ENCODE data around the gene PRPH. TPM values are rescaled to one million over a fixed set of nuclear protein-coding genes. Genes with fewer than 3 reads are reported as not detected.

PRPH gene
- total and polyA plus RNA-seq, 2 donors from 2014 or later, result 0.71 to 2.7 TPM

DNA sequence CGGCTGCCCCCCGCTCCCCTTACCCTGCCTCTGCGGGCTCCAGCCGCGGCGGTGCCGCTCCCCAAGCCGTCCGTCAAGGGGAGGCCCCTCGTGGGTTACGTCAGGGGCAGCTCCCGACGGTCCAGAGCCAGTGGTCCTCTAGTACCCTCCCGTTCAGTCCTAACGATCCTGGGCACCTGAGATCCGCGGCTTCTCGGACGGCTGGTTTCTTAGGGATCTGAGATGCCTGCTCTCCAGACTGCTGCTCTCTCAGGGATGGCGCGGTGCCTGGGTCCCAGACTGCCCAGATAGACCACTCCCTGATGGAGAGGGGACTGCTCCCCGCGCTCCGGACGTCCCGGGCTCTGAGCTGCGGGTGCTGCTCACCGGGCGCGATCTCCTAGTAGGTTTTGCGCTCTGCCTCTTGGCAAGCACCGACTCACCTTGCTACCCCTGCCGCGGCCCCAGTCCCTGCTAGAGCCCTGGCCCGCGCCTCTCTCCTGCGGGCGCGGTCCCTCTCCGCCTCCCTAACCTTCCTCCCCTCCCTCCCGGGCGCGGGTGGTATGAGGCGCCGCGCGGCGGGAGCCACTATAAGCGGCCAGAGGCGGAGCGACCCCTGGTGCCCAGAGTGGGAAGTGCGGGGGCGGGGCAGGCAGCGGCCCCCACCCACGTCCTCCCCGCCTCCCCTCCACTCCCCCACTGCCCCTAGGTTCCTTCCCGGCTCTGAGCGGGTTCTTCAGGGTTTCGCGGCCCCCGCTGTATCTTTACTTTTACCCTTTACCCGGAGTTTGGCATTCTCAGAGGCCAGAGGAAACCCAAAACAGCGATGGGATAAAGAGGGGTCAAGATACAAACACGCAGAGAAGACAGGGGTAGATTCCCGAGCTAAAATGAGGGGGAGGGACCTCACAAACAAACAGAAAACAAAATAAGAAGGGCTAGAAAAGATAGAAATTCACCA, 42.0 kb downstream of the PRPH start, which contains the start of gene C1QL4:
C1QL4 (minus strand) TSS at position 544 of the 940 bp plus-strand sequence. CDS start 711 bp downstream, outside the sequence.
- FAIRE-seq (no peak), DNase-seq (peak; percentile 88 to 94 (median 90))
- Histone ChIP-seq H3K4me3 (ENCODE audit: low read length in 3 of 3) (peak within 1 kb of the TSS in 1 of 3 donors; percentile 25), H3K27me3 (ENCODE audit: control insufficient read depth, insufficient read depth, low read length) (peaks cover 24% of the 10 kb centered on the region), H3K36me3 (ENCODE audit: control insufficient read depth in 2 of 3, insufficient read depth in 3 of 3, low read length in 3 of 3) (no peaks in the 10 kb centered on the region), H3K9me3 (ENCODE audit: control insufficient read depth in 2 of 3, insufficient read depth in 1 of 3, low read length in 3 of 3) (no peaks in the 10 kb centered on the region), H3K4me1 (ENCODE audit: control insufficient read depth in 2 of 3, insufficient read depth in 2 of 3, low read depth in 1 of 3, low read length in 3 of 3) (peaks cover 0 to 5% (median 0%) of the 10 kb centered on the region in 3 donors), H3K27ac (ENCODE audit: low read depth in 2 of 2, low read length in 2 of 2) (no peak within 1 kb of the TSS), H3K9ac (ENCODE audit: low read length in 3 of 3) (no peak within 1 kb of the TSS)
- intact Hi-C loops (cut with DNase I), result no loop called here
- peak; percentile 67 for TF ChIP-seq CTCF (IDR thresholded peaks at IDR 0.05; ENCODE audit: borderline replicate concordance, extremely low read depth, insufficient read depth)

DNA sequence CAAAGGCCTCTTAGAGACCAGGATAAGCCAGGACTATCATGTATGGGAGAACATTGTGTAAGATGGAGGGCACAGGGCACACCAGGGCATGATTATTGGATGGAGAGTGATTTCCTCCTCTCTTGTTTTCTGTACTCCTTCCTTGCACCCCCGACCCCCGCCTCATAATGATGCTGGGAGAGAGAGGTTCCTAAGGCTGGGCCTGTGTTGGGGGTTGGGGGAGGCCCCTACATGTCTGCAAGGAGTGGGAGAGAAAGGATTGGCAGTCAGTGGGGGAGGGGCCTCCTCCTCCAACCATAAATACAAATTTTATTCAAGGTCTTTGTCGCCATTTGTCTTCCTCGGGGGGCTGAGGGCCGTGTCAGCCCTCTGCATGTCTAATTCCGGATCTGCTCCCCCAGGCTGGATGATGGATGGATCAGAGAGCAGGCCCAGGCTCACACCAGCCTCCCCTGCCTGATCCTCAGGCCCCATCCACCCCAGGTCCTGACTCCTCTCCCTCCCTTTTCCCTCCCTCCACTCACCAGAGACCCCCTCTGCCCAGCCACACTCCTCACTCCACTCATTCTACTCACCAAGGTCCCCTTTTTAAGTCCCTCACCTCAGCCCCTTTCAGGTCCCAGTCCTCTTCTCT, 44.0 kb downstream of the PRPH start:
- Histone ChIP-seq H3K27me3 (ENCODE audit: control insufficient read depth, insufficient read depth, low read length) (peaks cover 18% of the 10 kb centered on the region), H3K4me3 (ENCODE audit: low read length in 3 of 3) (no peak overlapping the region), H3K9me3 (ENCODE audit: control insufficient read depth in 2 of 3, insufficient read depth in 1 of 3, low read length in 3 of 3) (no peaks in the 10 kb centered on the region), H3K4me1 (ENCODE audit: control insufficient read depth in 2 of 3, insufficient read depth in 2 of 3, low read depth in 1 of 3, low read length in 3 of 3) (peaks cover 3 to 19% (median 12%) of the 10 kb centered on the region in 3 donors), H3K36me3 (ENCODE audit: control insufficient read depth in 2 of 3, insufficient read depth in 3 of 3, low read length in 3 of 3) (no peaks in the 10 kb centered on the region), H3K9ac (ENCODE audit: low read length in 3 of 3) (no peak overlapping the region), H3K27ac (ENCODE audit: low read depth in 2 of 2, low read length in 2 of 2) (no peak overlapping the region)
- no peak for TF ChIP-seq CTCF (IDR thresholded peaks at IDR 0.05; ENCODE audit: borderline replicate concordance, extremely low read depth, insufficient read depth)
- DNase-seq, result peak in 1 of 5 donors; percentile 11
- FAIRE-seq, result no peak
- intact Hi-C loops (cut with DNase I), result no loop called here

- DNase-seq, result peak in 1 of 5 donors; percentile 80
- FAIRE-seq, result no peak
- Histone ChIP-seq H3K4me1 (ENCODE audit: control insufficient read depth in 2 of 3, insufficient read depth in 2 of 3, low read depth in 1 of 3, low read length in 3 of 3) (peaks cover 3 to 21% (median 14%) of the 10 kb centered on the region in 3 donors), H3K27ac (ENCODE audit: low read depth in 2 of 2, low read length in 2 of 2) (no peak overlapping the region), H3K9me3 (ENCODE audit: control insufficient read depth in 2 of 3, insufficient read depth in 1 of 3, low read length in 3 of 3) (no peaks in the 10 kb centered on the region), H3K4me3 (ENCODE audit: low read length in 3 of 3) (no peak overlapping the region), H3K27me3 (ENCODE audit: control insufficient read depth, insufficient read depth, low read length) (peaks cover 15% of the 10 kb centered on the region), H3K36me3 (ENCODE audit: control insufficient read depth in 2 of 3, insufficient read depth in 3 of 3, low read length in 3 of 3) (no peaks in the 10 kb centered on the region), H3K9ac (ENCODE audit: low read length in 3 of 3) (no peak overlapping the region)
- intact Hi-C loops (cut with DNase I), result no loop called here
- TF ChIP-seq CTCF (IDR thresholded peaks at IDR 0.05; ENCODE audit: borderline replicate concordance, extremely low read depth, insufficient read depth), result no peak
Measured at GRCh38 chr12:49339464-49339861, 44.5 kb downstream of the PRPH start.
